SU-DHL-6 (cell line): ENCODE measurements around the gene CDK13.

Experiments
- CTCF ChIP-seq: fragments of 200-600 bp; sonication (generic); IDR thresholded peaks from one replicate; pipeline ENCODE4 v1.5.1; 2017; ENCODE audit warnings: antibody characterized with exemption, mild to moderate bottlenecking, low read length, moderate library complexity; ENCODE audit not compliant: insufficient read depth, poor library complexity, severe bottlenecking
- EZH2phosphoT487 ChIP-seq: fragments of 200-600 bp; sonication (generic), shearing (Covaris generic); conservative IDR thresholded peaks from 2 replicates; pipeline ENCODE4 v1.6.1; 2018; ENCODE audit warnings: mild to moderate bottlenecking, antibody characterized with exemption, low read length, moderate library complexity, mixed read lengths

DNA sequence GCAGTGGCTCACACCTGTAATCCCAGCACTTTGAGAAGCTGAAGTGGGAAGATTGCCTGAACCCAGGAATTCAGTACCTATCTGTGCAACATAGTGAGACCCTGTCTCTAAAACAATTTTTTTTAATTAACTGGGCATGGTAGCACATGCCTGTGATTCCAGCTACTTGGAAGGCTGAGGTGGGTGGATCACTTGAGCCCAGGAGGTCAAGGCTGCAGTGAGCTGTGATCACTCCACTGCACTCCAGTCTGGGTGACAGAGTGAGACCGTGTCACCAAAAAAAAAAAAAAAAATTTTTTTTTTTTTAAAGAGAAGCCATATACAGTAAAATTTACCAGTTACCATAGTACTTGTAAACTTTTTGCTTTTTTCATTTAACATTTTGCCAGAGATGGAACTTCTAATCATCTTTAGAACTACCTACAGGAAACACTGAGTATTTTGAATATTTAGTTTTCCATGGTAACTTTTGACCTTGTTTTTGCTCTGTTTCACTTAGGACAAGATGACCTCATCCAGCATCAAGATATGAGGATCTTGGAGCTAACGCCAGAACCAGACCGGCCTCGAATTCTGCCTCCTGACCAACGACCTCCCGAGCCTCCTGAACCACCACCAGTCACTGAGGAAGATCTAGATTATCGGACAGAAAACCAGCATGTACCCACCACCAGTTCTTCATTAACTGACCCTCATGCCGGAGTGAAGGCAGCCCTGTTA, 143.7 kb downstream of the CDK13 start:
- no peak for TF ChIP-seq CTCF
- no peak for TF ChIP-seq EZH2phosphoT487
